Measurements from ENCODE around the gene KLHL14.

KLHL14 gene

GRCh38 chr18:32769586-32770053 is 3.2 kb downstream of the KLHL14 start:
- no peak for DNase-seq

- no peak for DNase-seq
Measured at GRCh38 chr18:32769071-32769585, 3.7 kb downstream of the KLHL14 start.

GRCh38 chr18:32767400-32767799 is 5.4 kb downstream of the KLHL14 start:
- DNase-seq = no peak

- no peak for DNase-seq
Measured at GRCh38 chr18:32764611-32765244, 8.1 kb downstream of the KLHL14 start.

GRCh38 chr18:32763293-32763692 is 9.5 kb downstream of the KLHL14 start:
- DNase-seq = no peak

GRCh38 chr18:32761231-32761630 is 11.6 kb downstream of the KLHL14 start:
- no peak for DNase-seq

GRCh38 chr18:32760391-32760790 is 12.4 kb downstream of the KLHL14 start:
- no peak for DNase-seq

GRCh38 chr18:32759611-32760167 is 13.1 kb downstream of the KLHL14 start:
- no peak for DNase-seq

- no peak for DNase-seq
Measured at GRCh38 chr18:32754508-32755263, 18.1 kb downstream of the KLHL14 start.

- DNase-seq = no peak
Measured at GRCh38 chr18:32753656-32754260, 19.1 kb downstream of the KLHL14 start.

- no peak for DNase-seq
Measured at GRCh38 chr18:32750328-32750727, 22.5 kb downstream of the KLHL14 start.

- no peak for DNase-seq
Measured at GRCh38 chr18:32749809-32750208, 23.0 kb downstream of the KLHL14 start.

- no peak for DNase-seq
Measured at GRCh38 chr18:32742579-32742978, 30.2 kb downstream of the KLHL14 start.

GRCh38 chr18:32735781-32736180 is 37.0 kb downstream of the KLHL14 start:
- DNase-seq = no peak

- DNase-seq = no peak
Measured at GRCh38 chr18:32734442-32734841, 38.4 kb downstream of the KLHL14 start.

GRCh38 chr18:32732165-32732564 is 40.7 kb downstream of the KLHL14 start:
- DNase-seq = no peak

- no peak for DNase-seq
Measured at GRCh38 chr18:32730620-32731091, 42.2 kb downstream of the KLHL14 start.

GRCh38 chr18:32730068-32730467 is 42.8 kb downstream of the KLHL14 start:
- DNase-seq = no peak

- DNase-seq = no peak
Measured at GRCh38 chr18:32724071-32724749, 48.6 kb downstream of the KLHL14 start.

GRCh38 chr18:32722279-32722678 is 50.5 kb downstream of the KLHL14 start:
- DNase-seq = no peak

GRCh38 chr18:32717126-32717525 is 55.7 kb downstream of the KLHL14 start:
- DNase-seq = no peak

GRCh38 chr18:32714571-32715148 is 58.2 kb downstream of the KLHL14 start:
- DNase-seq = no peak
